GM21528 (cell line): ENCODE measurements around the gene KCNMA1.

Source experiments
- ATAC-seq: cut with Tn5 transposase; IDR thresholded peaks from one replicate; pipeline ENCODE4 v1.9.1; 2021; ENCODE audit warnings: mild to moderate bottlenecking, moderate library complexity; ENCODE audit not compliant: unreplicated experiment, low FRiP score

Gene KCNMA1

DNA sequence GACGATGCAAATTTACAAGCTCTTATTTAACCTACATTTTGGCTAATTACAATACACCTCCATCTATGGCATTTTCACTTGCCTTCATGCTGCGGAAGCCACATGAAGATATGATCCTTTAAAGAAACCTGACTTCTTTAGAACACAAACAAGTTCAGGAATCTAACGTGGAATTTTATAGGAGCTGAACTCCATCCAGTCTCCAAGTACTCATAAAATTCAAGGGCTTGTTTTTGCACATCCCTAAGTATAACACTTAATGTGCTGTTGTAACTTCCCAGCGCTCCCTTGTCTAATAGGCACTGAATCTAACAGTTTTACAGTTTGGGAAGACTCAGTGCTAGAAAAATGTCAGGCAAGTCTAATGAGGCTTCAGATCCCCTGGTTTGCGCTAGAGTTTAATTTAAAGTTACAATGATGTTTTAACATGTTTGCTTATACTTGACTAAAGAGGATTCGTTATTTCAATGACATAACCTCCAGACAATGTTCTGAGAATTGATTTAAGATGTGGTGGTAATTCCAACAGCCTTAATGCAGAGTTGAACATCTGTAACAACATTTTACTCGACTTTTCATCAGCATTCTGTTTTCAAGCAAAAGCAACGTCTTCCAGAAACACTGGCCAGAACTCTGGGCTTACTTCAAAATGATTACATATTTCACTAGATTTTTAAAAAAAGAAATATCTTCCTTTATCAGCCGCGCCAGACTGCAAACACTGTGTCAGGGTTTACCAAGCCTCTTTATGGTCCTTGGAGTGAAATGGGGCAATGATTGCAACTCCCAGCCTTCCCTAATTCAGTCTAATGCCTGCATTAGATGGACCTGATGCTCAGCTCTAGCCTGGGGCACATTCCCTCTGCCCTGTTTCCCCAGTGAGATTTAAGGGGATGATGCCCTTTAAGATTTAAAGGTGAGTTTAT lies 664.3 kb downstream of the KCNMA1 start:
- ATAC-seq = no peak

- ATAC-seq = no peak
Measured at GRCh38 chr10:76972541-76972940, 665.1 kb downstream of the KCNMA1 start.

DNA sequence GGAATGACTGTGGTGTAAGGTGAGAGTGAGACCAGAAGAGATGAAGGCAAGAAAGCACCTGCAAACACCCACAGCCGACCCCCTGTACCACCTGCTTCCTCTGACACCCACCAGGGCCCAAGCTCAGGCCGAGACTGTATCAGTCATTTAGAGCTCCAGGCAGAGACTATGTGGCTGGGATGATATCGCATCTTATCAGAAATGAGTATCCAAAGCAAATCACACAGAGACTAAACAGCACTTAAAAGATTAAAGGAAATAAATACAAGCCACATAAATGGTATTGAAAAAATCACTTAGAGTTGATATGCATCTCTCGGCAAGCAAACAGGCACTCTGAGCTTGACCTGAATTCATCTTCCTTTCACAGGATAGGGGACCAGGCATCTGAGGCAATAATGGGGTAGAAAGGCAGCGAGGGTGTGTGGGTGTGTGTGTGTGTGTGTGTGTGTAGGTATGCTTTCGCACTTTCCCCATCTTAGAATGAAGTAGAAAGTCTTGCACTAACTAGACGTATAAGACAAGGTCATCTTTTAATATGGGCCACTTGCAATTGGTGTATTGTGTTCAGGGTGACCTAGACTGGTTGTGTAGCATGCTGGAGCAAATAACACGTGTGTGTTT lies 665.9 kb downstream of the KCNMA1 start:
- no peak for ATAC-seq

GRCh38 chr10:76970711-76971519 lies 666.7 kb downstream of the KCNMA1 start:
- no peak for ATAC-seq

DNA sequence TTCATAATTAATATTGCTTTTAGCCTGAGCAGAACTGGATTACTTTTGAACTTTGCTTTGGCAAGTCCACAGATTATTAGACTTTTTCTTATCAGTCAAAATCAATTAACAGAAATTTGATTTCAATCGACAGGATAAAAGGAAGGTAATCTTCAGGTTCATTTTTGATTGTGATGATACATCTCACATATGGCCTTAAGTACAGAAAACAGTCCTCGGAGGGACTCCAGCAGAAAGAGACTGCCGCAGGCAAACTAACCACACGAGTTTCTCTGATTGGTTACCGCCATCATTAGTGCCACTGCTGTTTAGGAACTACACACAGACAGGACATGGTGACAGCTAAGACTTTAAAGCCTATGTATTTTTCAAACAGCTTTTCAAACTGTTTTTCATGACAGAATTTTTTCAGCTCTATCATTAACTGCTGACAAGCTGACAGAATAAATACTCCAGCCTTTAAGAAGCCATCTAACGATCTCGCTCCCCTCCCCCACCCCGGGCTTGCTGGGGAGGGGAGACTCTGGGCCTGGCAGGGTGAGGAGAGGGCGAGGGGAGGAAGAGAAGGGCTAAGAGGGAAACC lies 668.2 kb downstream of the KCNMA1 start:
- ATAC-seq = no peak

DNA sequence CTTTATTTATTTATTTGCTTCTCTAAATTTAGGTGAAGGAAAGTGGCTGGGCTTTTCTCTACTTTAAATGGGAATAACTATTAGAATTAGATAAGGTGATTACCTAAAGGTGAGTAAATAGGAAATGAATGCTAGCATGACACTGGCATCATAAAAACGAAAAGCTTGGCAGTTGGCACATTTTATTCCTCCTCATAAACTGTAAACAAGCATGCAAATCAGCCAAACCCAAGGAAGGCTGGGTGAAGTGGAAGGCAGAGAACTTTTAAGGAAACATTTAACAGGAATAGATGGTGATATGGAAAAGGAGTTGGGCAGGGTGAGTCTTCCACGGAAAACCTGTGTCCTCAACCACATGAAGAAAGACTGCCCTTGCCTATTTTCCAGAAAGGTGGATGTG lies 669.1 kb downstream of the KCNMA1 start:
- ATAC-seq = no peak

DNA sequence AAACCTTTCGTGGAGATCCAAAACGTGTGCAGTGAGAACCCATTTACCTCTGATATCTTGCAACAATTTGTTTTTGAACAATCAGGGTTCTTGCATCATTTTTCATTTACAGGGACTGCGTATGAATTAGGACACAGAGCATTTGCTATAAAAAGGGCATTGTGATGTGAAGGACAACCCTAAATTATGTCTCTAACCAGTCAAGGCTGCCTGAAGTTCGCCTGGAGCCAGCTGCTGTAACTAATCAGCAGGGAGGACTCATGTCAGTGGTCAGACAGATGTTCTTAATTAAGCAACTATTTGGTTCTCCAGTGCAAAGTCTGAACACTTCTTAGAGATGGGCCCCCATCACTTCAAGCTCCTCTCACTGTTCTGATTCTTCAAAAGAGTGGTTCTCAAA lies 674.8 kb downstream of the KCNMA1 start:
- ATAC-seq = no peak

- no peak for ATAC-seq
Measured at GRCh38 chr10:76961841-76962240, 675.8 kb downstream of the KCNMA1 start.

- no peak for ATAC-seq
Measured at GRCh38 chr10:76959111-76959510, 678.5 kb downstream of the KCNMA1 start.

DNA sequence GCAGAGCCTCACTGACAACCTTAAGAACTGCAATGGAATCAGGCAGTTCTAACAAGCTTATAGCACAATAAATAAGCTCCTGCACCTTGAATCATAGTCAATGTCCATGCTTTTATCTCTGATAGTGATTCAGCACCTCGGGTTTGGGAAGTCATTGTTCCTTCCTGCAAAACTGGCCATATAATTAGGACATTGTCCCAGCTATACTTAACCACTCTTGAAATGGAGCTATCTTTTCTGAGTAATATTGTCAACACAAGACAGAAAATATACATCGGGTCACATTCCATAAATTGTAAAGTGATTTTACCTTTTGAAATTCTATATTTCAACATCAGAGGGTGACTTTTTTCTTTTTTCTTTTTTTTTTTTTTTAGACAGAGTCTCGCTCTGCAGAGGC lies 682.8 kb downstream of the KCNMA1 start:
- ATAC-seq = no peak

- no peak for ATAC-seq
Measured at GRCh38 chr10:76950354-76950753, 687.3 kb downstream of the KCNMA1 start.

- ATAC-seq = no peak
Measured at GRCh38 chr10:76946270-76946669, 691.3 kb downstream of the KCNMA1 start.

- ATAC-seq = no peak
Measured at GRCh38 chr10:76945166-76945565, 692.4 kb downstream of the KCNMA1 start.

- ATAC-seq = no peak
Measured at GRCh38 chr10:76944640-76945039, 693.0 kb downstream of the KCNMA1 start.

DNA sequence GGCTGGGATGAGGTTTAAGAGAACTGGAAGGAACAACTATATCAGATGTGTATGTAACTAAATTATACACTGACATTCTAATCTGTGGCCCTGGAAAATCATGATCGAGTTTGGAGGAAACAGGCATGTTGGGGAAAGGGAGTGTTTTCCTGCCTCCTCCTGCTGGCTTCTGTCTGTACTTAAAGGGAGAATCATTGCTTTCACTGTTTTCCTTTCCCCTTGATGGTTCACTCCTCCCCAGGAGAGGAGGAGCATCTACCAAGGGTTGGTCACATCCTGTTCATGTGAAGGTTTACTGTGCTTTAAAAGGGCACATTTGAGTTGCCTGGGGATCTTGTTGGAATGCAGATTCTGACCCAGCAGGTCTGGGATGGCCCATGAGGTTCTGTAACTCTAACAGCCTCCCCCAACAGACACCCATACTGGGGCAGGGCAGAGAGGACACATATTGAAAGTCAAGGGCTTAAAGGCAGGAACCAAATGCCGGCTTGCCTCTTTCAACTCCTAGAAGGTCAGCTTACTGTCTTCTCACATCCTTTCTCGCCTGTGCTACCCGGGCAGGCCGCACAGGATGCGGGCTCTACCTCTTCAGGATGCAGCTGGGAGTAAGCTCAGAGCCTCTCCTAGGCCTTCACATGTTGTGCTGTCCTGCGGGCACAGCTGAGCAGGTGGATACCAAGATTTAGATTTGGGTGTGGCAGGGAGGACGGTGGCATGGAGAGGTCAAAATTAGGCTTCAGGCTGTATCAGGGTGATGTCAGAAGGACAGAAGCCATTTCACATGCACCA lies 694.8 kb downstream of the KCNMA1 start:
- no peak for ATAC-seq

- ATAC-seq = no peak
Measured at GRCh38 chr10:76939933-76940468, 697.6 kb downstream of the KCNMA1 start.

GRCh38 chr10:76937181-76937600 lies 700.4 kb downstream of the KCNMA1 start:
- no peak for ATAC-seq

DNA sequence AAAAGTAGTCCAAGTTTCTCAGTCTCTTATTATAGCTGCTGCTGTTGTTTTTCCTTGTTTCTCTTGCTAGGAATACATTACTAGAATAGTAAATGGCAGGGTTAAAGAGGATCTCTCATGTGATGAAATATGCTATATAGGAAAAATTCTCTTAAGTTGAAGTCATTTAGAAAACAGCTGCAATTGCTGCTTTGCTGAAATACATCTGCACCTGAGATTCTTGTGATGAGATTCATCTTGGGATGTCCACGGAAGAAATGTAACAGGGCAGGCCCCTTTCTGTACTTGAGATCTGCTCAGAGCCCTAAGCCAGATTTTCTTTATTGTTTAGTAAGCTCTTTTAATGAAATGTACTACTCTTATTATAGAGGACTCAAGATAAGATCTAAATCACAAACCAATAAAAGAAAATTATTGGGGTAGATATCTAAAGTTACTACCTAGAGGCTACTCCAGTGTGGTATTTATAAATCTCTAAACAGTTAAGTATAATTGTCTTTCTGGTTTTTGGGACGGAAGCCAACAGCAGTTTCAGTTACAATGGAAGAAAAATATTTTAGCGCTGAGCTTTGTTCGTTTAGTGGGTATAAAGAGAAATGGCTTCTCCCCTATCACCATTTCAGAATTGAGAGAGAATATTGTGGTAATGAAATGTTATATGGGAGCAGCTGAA lies 701.5 kb downstream of the KCNMA1 start:
- no peak for ATAC-seq

DNA sequence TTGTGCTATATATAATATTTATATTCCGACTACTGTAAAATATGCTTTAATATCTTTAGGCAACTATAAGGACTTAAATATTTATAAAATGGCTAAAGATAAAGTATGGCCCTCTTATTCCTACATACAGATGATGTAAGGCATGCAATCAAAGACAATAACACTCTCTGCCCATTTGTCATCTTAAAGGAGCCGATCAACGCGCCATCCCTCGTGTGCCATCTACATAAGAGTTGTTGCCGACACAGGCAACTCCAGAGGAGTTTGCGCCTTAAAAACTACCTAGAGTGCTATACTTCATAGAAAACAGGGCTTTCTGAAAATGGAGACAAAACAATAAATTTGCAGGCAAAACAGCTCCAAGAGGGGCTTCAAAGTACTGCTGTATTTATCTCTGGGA lies 709.0 kb downstream of the KCNMA1 start:
- ATAC-seq = no peak
